Pulmonary artery endothelial cell (primary cell): Measurements from ENCODE around the gene BRD1. TPM values are rescaled to one million over a fixed set of nuclear protein-coding genes. Genes with fewer than 3 reads are reported as not detected.
A peak's percentile ranks its signal among the peaks of the same experiment; 100 is the strongest.
"Not testable (repeated sequence)": the region's sequence is repeated elsewhere in the genome, so short reads cannot be mapped to it uniquely, and the experiment has no call there.

ENCODE experiments used
- DNase-seq: peaks from one replicate; pipeline ENCODE4 v3.0.0-alpha.2; 2011; ENCODE audit warnings: low read depth, low spot score
- total RNA-seq: library from RNA; depleted of rRNA; stranded (reverse); fragments of >200 nt; gene quantifications from 2 replicates; pipeline ENCODE4 v1.2.3, GENCODE V29; 2014

BRD1 gene
- total RNA-seq, 1 donor from 2014 or later = 21.6 TPM

DNA sequence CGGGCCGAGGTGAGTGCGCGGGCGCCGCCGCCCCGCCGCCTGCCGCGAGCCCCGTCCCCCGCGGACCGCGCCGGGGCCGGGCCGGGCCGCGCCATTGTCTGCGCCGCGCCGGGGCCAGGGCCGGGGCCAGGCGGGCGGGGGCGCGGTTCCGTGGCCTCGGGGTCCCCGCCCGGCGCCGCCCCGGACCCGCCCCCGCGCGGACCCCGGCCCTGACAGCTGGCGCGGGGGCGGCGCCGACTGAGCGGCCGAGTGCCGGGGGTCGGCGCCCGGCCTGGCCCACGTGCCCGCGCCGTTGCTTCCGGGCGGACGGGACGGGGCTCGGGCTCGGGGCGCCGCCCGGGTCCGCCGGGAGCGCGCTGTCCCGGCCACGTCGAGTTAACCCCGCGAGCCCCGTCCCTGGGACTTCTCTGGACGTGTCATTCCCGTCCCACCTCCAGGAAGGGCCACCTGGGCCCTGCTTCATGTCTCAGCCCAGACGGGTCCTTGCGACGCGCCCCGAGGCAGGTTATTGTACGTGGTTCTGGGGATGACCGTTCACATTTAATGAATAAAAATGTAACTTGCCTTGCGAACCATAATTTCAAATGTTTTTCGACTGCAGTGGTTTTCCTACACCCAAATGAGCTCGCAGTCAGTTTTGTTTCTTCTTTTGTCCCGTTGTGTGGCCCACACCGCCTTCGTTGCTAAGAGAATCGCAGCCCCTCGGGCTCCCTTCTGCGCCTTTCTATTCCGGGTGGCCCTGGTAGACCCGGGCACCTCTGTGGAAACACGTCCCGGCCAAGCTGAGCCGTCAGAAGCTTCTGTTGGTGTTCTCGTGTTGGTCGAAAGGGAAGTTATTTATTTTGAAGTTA is 26.5 kb upstream of the BRD1 start:
- DNase-seq = no peak

DNA sequence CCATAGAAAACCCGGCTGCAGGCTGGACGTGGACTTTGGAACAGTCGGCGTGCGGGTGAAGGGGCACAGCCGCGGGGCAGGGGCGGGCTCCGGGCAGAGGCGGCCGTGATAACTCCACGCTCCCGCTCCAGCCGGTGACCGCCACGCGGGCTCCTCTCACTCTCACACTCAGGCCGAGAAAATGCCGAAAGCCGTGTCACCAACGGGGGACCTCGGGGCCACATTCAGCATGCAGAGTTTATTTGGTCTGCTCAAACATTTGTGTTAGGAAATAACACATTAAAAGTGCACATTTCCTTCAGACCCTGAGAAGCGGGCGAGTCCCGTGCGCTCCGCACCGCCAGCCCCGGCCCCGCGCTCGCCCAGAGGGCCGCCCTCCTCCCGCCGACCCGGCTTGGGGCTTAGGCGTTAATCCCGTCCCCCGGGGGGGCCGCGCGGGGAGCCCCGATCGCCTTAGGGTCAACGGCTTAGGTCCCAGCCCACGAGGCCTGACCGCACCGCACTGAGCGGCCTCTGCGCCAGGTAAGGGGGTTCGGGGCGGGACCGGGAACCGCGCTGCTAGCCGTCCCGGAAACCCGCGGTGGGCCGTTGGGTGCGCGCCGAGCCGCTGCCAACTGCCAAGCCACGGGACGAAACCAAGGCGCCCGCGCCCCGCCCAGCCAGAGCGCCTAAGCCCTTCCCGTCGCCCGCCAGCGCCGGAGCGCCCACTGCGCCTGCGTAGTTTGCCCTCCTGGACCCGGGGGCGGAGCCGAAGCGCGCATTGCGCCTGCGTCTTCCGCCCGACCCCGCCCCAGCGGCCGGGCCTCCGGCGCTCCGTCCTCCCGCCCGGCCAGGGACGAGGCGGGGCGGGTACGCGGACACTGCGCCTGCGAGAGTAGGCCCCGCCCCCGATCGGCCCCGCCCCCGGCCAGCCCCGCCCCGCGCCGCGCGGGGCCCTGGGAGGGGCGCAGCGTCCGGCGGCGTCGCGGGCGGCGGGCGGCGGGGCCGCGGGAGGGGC is 25.5 kb upstream of the BRD1 start, which contains the start of gene ZBED4:
Gene ZBED4 (plus strand): TSS at position 947 of the 997 bp plus-strand sequence. CDS start 29,819 bp downstream, outside the sequence.
- DNase-seq = peak; percentile 75

DNA sequence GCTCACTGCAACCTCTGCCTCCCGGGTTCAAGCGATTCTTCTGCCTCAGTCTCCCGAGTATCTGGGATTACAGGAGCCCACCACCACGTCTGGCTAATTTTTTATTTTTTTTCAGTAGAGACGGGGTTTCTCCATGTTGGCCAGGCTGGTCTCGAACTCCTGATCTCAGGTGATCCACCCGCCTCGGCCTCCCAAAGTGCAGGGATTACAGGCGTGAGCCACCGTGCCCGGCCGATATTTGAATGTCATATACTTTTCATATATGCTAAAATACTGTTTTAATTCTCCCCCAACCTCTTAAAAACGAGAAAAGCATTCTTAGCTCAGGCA is 24.9 kb upstream of the BRD1 start:
- not testable (repeated sequence) for DNase-seq

DNA sequence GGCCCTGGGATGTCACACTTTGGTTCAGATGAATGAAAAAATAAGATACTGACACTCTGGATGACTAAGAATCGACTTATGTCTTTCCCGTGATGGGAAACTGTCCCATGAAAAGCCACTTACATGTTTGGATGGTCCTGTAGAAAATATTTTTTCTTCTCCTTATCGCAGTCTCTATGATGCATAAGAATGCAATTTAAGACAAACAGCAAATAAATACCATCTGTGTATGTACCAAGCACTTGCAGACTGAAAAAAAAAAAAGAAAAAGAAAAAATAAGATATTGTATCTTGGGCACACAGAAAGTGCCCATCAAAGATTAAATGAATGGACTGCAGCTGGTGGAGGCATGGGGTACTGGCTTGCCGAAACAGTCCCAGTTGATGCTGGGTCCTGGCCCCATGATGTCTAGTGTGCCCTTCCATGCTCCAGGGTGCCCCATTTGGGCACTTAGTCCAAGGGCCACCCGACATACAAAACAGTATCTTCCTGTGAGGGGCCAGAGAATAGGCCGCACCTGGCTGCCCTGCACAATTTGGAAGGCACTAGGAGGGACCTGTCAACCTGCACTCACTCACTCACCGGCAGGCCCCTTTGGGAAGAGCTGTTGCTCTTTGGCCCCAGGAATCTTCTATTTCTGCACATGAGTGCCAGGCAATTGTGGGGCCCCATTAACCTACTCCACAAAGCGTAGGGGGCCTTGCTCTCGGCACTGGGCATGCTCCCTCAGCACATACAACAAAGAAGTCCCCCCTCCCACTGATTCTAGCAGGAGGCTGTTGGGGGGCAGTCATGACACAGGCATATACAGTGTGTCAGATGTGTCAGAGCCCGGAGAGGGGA is 23.5 kb upstream of the BRD1 start:
- DNase-seq = no peak

DNA sequence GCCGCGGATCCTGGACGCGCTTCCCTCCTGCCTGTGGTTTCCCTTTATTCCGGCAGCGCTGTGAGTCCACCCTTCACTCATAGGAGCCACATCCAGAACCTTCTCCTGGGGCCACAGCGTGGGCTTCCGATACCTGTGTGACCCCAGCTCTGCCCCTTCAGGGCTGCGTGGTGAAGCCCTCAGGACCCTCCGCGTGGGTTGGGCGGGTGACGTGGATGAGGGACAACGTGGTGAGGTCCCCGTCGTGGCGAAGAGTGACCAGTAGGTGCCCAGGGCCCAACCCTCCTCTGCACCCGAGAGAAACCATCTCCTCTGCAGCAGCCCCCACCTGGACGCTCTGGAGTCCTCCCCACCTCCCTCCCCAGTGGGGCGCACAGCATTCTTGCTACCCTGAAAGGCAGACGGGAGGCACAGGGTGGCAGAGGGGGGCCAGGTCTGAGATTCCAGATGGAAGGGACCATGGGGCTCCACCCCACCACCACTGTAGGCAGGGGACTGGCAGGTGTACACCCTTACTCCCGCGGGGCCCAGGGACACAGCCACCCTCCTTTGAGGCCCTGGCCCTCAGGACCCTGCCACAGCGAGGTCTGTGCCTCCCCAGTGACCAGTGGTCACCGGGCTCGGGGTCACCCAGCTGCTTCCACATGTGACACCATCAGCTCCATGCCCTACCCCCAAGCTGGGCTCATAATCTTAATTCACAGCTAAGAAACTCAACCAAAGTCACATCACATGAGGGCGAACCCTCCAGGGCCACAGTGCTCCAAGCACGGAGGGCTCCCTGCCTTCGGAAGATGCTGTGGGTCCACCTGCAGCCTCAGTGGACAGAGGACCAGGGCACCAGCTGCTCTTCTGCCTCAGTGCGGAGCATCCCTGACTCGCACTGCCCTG is 22.6 kb upstream of the BRD1 start:
- no peak for DNase-seq

DNA sequence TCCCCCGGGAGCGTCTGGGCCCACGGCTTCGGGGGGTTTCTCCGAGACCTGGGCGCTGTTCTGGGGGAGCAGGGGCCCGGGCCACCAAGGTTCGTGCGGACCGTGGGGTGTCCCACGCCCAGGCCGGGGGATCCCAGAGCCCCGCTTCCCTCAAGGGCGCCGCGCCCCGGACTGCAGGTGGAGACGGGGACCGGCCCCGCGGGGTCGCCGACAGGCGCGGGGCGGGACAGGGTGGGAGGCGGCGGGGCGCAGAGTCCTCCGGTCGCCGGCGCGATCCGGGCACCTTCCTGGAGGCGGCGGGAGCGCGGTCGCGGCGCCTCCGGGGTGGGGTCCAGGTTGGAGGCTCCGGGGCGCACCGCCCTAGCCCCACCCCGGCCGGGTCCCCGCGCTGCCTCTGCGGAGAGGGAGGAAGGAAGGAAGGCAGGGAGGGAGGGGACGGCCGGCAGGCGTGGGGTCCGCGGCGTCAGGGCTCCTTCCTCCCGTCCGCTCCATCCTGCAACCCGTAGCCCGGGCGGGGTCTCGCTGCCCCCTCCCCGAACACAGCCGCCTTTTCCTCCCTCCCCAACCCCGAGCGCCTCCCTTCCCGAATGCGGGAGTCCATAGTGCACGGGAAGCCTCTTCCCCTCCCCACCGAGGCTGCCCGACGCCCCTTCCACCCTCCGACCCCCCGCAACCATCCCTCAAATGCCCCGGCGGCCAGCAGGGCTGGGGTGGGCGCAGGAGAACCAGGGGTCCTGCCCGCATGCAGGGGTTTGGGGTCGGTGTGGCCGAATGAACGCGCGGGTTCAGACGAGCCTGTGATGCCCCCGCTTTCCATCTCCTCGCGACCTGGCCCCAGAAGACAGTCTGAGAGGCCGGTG is 21.7 kb upstream of the BRD1 start:
- DNase-seq = no peak

DNA sequence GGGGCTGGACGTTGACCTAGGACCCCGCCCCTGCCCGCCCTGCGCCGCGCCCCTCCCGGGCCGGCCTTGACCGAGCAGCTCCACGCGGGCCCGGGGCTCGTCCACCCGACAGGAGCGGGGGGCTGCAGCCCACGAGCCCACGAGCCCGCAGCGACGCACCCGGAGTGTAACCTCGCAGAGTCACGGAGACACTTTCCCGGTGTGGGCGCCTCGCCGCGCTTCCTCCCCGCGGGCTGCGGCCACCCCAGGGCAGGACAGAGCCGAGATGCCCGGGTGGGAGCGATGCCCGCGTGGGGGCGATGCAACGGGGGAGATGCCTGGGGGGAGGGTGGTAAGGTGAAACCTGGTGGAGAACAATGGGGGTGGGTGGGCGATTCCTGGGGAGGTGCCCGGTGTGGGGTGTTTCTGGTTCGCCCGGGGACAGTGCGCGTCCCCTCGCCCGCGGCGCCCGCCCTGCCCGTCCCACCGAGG is 21.1 kb upstream of the BRD1 start:
- no peak for DNase-seq

DNA sequence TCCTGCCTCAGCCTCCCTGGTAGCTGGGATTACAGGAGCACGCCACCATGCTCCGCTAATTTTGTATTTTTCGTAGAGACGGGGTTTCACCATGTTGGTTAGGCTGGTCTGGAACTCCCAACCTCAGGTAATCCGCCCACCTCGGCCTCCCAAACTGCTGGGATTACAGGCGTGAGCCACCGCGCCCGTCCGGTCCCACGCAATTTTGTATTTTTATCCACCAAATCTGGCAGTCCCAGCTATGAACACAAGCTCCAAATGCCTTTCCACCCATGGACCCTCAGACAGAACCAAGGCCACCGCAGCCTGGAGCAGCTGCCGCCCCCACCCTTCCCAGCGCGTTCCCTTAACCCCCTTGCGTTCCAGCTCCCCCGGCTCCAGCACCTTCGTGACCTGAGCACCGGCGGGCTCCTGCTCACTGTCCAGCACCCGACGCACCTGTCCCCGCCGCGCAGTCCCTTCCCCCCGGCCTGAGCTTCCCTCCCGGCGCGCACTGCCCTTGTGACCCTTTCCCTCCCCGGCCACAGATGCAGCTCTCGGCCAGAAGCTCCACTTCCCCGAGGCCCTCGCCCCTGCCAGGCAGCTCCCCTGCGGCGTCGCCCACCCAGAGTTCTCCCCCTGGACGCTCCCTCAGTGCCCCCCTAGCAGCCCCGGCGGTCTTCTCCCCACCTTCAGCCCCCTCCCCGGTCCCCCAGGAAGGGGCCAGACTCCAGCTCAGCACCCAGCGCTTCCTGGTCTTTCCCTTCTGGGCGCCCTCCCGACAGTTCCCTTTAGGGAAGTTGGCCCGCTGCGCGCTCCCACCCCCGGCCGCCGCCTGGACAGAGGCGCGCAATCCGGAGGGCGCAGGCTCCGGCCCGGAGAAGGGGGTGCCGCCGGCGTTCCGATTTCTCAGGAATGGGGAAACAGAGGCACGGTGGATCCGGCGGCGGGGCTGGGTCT is 20.3 kb upstream of the BRD1 start:
- DNase-seq = no peak

DNA sequence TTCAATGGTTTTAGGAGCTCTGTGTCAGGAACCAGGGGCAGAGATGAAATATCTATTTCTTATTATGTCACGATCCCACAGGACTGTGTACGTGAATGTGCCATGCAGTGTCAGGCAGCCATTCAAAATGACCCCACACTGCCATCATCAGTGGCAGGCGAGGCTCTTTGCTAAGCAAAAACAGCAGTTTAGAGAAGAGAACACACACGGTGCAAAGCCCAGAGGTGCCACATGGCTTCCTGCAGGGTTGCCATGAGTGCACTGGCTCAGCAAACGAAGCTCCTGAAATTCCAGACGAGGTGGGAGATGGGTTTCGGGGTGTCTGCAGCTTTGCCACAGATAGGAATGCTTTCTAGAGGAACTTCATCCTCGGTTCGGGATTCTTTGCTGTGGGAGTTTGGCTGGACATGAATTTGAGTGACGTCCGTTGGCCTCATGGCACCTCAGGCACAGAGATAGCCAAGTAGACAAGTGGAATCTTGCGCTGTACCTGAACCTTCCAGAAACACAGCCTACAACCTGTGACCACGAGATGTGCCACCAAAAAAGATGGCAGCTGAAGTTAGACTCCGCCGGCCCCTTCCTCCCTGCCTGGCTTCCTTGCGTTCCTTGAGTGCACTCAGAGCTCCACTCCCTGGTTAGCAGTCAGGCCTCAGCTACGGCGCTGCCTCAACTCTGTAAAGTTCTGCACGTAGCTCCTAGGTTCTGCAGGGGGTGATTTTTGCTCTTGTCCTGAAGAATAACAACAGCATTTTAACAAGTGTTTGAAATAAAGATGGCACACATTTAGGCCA is 18.2 kb upstream of the BRD1 start:
- DNase-seq = no peak

DNA sequence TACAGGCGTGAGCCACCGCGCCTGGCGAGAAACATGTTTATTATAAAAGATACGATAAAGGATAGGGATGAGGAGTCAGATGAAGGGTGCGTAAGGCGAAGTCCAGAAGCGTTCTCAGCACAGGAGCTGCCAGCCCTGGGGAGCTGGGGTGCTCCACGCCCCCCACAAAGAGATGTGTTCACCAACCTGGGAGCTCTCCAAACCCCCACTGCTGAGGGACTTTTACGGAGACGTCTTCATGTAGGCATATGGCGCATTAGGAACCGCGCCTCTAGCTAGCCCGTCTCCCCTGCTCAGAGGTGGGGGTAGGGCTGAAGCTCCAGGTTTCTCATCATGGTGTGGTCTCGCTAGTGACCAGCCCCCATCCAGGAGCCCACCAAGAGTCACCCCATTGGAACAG is 17.6 kb upstream of the BRD1 start:
- no peak for DNase-seq

DNA sequence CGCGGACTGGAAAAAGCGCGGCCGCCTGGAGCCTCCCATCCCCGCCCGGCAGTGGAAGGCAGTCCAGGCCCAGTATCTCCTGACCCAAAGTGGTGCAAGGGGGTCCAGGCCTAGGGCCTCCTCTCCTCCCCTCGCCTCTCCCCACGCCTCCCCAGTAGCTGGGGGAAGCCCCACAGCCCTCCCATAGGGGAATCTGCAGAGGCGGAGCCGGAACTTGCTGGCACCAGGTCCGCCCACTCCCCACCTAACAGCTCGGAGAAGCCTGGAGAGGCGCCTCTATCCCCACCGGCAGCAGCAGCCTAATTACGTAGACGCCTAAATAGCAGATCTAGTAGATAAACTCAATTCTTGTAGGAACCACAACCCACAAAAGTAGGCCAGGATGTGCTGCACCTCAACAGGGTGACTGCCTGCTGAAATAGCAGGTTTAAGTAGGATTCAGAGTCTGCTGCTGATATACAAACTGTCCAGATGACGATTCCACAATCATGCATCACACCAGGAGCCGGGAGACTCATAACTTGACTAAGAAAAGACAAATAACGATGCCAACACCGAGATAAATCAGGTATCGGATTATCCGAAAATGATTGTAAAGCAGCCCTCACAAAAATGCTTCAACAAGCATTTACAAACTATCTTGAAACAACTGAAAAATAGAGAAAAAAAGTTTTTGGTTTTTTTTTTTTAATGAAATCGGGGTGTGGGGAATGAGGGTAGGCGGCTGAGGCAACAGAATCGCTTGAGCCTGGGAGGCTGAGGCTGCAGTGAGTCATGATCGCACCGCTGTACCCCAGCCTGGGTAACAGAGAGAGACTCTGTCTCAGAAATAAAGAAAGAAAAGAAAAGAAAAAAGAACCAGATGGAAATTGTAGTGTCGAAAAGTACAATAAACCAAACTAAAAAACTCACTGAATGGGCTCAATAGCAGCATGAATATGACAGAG is 11.4 kb upstream of the BRD1 start:
- no peak for DNase-seq

DNA sequence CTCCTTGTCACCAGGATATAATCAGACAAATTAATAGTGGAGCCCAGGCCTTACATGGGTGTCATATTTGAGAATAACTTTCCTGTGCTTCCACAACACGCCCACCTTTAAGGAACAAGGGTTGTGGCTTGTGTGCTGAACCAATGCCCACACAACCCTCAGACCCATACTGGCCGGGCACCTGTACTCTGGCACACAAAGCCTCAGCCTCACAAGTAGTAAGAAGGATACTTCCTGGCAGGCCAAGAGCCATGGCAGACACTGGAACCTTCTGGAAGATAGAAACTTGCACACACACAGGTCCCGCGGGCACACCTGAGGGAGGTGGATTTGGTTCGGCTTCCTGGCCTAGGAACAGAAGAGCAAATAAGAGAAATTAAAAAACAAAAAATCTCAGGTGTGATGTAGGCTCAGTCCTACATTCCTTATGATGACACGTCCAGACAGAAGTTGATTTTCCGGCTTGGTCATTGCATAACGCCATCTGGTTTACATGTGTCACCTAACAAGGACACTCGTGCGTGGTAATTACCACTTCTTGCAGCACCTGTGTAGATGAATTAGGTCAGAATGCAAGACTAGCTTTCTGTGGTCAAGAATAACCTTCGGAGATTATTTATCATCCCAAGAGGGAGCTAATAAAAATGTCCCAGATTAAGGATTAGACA is 5.8 kb upstream of the BRD1 start:
- DNase-seq = no peak

DNA sequence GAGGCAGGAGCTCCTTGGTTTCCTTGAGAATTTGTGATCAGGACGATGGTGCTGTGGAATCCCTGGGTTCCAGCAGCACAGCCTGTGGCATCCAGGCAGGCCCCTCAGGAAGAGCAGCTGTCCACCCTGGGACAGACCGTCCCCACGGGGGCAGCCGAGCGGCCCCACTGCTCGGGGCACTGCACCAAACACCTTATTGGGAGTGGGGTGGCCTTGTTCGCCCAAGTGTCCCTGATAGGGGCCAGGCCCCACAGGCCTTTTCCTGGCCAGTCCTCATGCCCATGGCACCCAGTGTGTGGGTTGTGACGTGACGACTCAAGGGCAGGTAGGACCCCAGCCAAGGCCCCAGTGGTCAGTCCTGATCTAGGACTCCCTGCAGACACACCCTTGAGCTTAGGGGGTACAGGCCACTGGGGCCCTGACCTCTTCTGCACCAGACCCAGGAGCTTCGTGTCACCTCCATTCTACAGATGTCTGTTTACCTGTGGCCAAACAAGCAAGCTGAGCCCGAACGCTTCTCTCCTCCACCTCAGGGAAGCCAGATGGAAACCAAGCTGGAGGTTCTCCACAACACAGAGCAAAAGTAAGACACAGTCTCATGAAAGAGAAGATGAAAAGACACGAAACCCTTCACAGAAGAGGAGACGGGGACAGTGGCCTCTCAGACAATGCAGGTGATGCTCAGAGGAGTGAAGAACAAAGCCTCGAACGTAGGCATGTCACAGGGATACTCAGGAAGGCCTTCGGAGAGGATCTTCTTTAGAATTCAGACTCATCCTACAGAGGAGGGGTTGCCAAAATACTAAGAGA is 1.6 kb upstream of the BRD1 start:
- DNase-seq = no peak

DNA sequence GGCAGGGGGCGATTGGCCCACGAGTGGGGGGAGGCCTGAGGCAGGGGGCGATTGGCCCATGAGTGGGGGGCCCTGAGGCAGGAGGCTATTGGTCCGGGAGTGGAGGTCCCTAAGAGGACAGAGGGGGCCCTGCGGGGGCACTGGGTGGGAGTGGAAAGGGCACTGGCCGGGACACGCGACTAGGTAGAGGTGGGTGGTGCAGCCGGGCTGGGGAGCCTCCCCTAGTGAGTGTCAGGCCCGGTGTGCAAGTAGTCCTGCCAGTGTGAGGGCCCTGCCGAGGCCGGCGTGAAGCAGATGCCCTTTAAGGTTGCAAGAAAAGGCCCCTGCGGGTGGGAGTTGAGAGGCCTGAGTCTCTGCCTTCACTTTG is 909 bp upstream of the BRD1 start:
- no peak for DNase-seq
